ENCODE results near the gene HNRNPA1L2. TPM values are rescaled to one million over a fixed set of nuclear protein-coding genes. Genes with fewer than 3 reads are reported as not detected.
"Not testable (repeated sequence)": the region's sequence is repeated elsewhere in the genome, so short reads cannot be mapped to it uniquely, and the experiment has no call there.

Gene HNRNPA1L2
- total RNA-seq, 1 donor from 2014 or later: 7.5 TPM

DNA sequence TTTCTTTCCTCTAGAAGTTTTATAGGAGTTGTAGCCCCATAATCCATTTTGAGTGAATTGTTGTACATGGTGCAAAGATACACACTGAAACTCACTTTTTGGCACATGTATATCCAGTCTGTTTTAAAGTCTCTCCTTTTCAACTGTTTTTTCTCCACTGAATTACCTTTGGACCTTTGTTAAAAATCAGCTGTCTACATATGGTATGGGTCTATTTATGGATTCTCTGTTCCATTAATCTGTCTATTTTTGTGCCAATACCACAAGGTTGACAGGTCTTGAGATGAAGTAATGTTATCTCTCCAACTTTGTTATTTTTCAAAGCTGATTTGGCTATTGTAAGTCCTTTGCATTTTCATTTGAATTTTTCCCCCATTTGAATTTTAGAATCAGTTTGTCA lies 4.7 kb downstream of the HNRNPA1L2 start:
- no peak for DNase-seq

DNA sequence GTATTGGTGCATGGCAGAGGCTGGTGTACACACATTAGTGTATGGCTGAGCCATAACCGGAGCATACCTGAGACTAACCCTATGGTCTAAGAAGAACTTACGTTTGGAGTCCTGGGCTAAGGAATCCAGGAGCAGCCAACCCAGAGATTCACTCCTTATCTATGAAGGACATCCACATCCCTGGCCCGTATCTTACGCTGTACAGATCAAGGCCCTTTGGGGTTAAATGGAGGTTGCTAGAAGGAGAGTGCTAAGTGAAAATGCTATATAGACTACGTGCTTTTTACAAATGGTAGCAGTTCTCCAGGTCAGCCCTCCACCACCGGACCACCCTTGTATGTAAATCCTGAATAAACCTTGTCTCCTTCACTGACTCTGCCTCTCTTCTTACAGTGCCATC lies 8.5 kb downstream of the HNRNPA1L2 start:
- DNase-seq: no peak

DNA sequence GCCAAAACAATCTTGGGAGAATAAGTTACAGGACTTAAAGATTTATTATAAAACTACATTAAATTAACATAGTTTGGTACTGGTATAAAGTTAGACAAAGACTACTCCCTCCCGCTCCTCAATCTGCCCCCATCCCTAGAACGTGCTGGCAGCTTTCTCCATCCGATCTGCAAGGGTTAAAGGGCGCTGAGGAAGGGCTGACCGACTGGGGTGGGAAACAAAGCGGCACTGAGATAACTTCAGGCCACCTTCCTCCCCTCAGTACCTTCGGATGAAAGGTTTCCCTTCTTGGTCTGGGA lies 9.6 kb downstream of the HNRNPA1L2 start:
- no peak for DNase-seq

DNA sequence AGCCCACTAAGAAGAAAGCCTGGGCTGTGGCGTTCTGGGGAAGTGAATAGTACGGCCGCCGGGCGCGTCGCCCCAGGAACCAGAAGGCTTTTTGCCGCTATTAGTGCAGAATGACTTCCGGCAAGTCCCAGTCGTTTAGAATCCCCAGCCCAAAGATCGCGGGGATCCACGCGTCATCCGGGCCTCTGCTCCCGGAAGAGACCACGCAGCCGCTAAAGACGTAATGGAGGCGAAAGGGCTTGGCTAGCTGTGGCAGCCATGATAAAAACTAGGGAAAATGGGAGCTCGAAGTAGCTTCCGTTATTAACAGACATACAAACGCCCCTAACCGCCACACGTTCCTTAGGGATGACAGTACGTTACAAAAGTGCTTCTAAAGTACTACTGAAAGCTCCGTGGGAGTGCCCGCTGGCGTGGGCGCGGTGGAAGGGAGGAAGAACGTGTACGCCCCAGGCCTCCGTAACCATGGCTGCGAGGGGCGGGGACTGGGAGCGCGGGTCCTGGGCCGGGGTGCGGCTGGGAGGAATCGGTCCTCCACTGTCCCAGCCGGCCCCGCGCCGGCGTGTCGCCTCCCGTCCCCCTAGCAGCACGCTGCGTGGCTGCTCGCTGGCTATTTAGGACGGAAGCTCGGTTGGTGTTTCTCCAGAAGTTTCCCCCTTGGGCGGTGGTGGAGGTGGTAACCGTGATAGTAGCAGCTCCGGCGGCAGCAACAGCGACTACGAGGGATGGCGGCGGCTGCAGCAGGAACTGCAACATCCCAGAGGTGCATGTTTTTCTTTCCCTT lies 10.2 kb downstream of the HNRNPA1L2 start, which contains the start of gene SUGT1:
TSS of gene SUGT1 (plus strand) at position 641 of the 784 bp plus-strand sequence. CDS start at position 726, 85 bp downstream.
- peak; percentile 94 for DNase-seq

DNA sequence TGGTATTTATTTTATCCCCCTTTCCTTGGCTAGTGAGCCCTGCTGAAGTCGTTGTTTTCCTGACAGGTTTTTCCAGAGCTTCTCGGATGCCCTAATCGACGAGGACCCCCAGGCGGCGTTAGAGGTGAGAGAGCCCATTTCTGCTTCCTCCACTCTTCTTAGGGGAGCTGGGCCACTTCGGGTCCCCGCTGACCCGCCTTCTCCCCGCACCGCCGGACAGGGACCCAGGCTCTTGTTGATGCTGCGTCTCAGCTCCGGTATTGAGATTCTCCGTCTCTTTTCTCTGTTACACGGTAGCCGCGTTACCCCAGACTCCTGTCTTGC lies 10.7 kb downstream of the HNRNPA1L2 start:
- DNase-seq: no peak

DNA sequence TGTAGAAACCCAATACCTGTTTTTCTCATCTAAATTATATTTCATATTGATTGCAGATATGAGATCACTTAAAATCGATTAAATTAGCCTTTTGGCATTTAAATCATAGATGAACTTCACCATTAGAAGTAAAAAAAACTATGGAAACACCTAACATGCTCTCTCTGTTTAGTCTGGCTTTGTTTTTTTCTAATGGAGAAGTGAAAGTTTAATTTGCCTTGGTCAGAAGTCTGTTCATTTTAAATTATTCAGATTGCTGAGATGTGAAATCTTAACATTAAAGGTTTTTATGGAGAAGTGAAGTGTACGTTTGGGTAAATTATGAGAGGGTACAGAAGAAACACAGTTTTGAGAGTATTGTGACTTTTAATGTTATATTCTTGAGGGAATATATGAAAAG lies 17.1 kb downstream of the HNRNPA1L2 start:
- no peak for DNase-seq

DNA sequence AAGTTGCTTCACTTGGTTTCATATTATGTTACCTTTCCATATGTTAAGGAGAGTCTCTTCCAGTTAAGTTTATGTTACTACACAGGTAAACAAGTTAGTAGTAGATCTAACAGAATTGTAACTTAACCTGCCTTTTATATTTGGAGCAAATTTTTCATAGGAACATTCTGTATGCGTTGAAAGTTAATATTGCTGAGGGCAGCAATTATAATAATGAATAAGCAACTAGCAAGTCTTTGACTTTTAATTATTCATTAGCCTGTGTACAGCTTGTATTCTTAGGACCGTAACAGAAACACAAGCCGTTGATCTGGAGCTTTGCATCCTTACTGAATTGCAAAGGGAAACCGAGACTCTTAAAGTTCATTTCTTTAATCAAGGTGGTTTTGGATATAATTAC lies 22.0 kb downstream of the HNRNPA1L2 start:
- DNase-seq: no peak

DNA sequence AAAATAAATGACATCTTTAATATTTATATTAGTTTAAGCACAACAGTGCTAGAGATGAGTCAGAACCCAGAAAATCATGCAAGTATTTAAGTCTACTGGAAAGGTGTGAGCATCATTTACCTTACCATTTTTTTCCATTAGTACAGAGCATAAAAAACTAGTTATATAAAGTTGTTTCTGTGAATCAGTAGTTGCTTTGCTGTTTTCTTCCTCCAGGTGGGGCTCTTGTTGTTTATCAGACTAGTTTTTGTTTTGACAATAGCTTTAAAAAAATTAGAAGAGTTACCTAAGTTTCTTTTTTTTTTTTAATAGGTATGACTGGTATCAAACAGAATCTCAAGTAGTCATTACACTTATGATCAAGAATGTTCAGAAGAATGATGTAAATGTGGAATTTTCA lies 23.1 kb downstream of the HNRNPA1L2 start:
- DNase-seq: no peak

DNA sequence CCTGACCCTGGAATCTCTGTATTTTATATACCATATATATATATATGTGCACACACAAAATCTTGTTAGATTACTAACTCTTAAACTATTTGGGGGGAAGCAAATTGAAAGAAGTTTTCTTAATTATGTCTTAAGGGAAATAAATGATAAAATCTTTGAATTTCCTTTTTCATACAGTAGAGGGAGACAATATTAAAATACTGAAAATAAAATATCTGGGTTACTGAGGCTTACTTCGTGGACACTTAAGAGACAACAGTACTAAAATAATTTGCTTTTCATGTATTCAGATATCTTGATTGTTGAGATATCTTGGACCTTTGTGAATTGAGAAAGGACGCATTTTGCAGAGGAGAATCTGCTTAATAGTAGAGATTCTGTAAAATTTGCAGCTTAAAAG lies 27.4 kb downstream of the HNRNPA1L2 start:
- no peak for DNase-seq

DNA sequence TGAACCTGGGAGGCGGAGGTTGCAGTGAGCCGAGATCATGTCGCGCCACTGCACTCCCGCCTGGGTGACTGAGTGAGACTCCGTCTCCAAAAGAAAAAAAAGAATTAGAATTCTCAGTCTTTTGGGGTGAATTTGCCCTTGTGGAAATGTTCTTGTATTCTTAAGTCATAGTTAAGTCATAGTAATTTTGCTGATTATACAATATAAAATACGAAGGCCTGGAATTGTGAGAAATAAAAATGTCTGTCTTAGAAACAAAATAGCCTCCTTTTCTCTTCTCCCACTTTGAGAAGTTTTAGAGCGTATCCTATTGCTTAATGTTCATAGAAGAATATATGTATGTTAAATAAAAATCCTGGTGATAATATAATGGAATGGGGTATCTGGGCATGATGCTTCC lies 28.5 kb downstream of the HNRNPA1L2 start:
- DNase-seq: no peak

DNA sequence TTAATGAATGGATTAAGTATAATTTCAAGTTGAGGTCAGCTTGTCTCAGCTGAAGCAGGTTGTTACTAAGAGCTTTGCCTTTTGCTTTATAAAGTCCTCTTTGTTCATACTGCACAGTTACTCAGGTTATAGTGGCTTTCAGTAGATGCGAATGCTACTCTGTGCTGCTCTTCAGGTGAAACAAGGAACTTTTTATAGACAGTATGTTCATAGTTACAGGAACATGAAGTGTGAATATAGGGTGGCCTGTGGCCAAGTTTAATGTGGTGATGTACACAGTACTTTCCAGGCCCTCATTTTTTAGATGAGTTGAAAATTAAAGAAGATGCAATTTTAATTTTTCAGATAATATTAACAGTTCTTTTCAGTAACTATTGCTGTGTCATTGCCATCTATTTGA lies 31.2 kb downstream of the HNRNPA1L2 start:
- no peak for DNase-seq

DNA sequence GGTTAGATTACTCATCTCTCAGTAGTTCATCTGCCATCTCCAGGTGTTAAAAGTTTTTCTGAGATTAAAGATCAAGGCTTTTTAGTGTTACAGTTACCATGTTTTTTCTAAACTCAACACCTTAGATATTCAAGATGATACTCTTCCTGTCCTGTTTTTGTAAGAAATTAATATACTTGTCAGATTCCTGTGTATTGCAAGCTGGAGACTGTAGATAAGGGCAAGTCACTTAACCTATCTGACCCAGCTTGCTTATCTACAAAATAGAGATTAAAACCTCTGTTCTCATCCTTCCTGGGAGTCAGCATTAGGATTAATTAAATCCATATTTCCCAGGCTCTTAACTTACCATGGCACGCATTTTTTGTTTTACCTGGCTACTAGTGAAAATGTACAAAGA lies 35.6 kb downstream of the HNRNPA1L2 start:
- no peak for DNase-seq

DNA sequence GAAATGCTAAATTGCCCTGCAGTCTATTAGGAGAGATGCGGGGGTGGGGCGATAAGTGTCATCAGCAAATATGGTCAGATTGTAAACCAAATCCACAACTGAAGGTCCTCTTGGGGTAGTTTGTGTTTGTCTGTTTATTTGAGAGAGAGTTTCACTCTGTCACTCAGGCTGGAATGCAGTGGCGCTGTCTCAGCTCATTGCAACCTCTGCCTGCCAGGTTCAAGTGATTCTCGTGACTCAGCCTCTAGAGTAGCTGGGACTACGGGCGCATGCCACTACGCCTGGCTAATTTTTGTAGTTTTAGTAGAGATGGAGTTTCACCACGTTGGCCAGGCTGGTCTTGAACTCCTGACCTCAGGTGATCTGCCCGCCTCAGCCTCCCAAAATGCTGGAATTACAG lies 43.6 kb downstream of the HNRNPA1L2 start:
- DNase-seq: not testable (repeated sequence)

DNA sequence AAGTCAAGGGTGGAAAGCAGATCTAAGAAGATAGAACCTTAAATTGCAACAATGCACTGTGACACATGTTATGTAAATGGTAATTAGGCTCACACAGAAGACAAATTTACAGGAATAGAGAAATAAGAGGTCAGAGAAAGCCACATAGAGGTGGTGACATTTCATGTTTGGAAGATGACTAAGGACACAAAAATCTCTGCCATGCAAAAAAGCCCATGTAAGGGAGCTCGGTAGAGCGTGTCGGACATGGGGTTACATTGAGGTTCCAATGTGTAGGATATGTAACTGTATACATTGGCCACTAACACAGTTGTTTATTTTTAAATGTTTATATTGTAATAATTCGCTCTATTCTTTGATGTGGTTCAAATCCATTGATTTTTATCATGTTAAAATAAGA lies 44.1 kb downstream of the HNRNPA1L2 start:
- DNase-seq: no peak

Other genes starting within 250 kb of the HNRNPA1L2 start
- gene THSD1, start 236.3 kb upstream of the HNRNPA1L2 start, total RNA-seq: 15.0 TPM
- 66.8 TPM for gene VPS36, start 191.8 kb upstream of the HNRNPA1L2 start, total RNA-seq
- 12.9 TPM for gene CKAP2, start 187.0 kb upstream of the HNRNPA1L2 start, total RNA-seq
- 90.5 TPM for gene SUGT1, start 10.4 kb downstream of the HNRNPA1L2 start, total RNA-seq
- gene CNMD, start 97.4 kb downstream of the HNRNPA1L2 start, total RNA-seq: 2.7 TPM
- gene PCDH8, start 206.2 kb downstream of the HNRNPA1L2 start, total RNA-seq: 32.6 TPM

Measured in occipital lobe (tissue), 2 donors.